B cell (primary cell): ENCODE results near the gene KLHL20. TPM values are rescaled to one million over a fixed set of nuclear protein-coding genes. Genes with fewer than 3 reads are reported as not detected.

Experiments
- ATAC-seq: fragments of 200-7000 bp; cut with Tn5 transposase; one replicate; pipeline ENCODE4 v1.10.0; 2021; ENCODE audit warnings: low read depth, mild to moderate bottlenecking, moderate number of reproducible peaks, moderate library complexity
- CTCF ChIA-PET: fragments of 350-600 bp; sonication (Branson Sonifier 250); formaldehyde crosslinking; loops from one replicate; lab custom pipeline; 2021; ENCODE audit warnings: antibody characterized with exemption, inconsistent platforms; lab: Charles Lee
- POLR2A ChIA-PET: fragments of 350-600 bp; sonication (Branson Sonifier 250); formaldehyde crosslinking; loops from one replicate; lab custom pipeline; 2021; ENCODE audit warnings: antibody characterized with exemption; lab: Charles Lee
- DNase-seq: peaks from one replicate; pipeline ENCODE4 v3.0.0; 2013
- H2AFZ ChIP-seq: 2 replicates; pipeline ENCODE4 v1.6.1; 2012; ENCODE audit warnings: mild to moderate bottlenecking, low read depth, low read length; ENCODE audit not compliant: insufficient read depth, poor library complexity, severe bottlenecking
- H3K27ac ChIP-seq, 2 donors: 1 replicate in 1 of 2; 2 replicates in 1 of 2; pipeline ENCODE4 v1.5.1; 2012 to 2013; ENCODE audit warnings: low read length in 2 of 2, mild to moderate bottlenecking in 2 of 2, moderate library complexity in 1 of 2
- H3K27me3 ChIP-seq, 4 experiments: fragments of 200-600 bp in 1 of 4; sonication (generic) in 1 of 4; replicated peaks in 1 of 4; 1 replicate in 2 of 4; 2 replicates in 2 of 4; pipeline versions ENCODE4 v1.6.1 to v1.7.0; 2013 to 2016; ENCODE audit warnings: low read length in 3 of 4, mild to moderate bottlenecking in 2 of 4, mixed read lengths in 1 of 4, moderate library complexity in 1 of 4; ENCODE audit not compliant: insufficient read depth in 4 of 4, control insufficient read depth in 3 of 4; ENCODE audit errors: control extremely low read depth in 1 of 4
- H3K36me3 ChIP-seq, 2 experiments: replicated peaks in 1 of 2; 1 replicate in 1 of 2; 2 replicates in 1 of 2; pipeline versions ENCODE4 v1.6.1 to v1.7.1; 2013; ENCODE audit warnings: low read length in 1 of 2; ENCODE audit not compliant: insufficient read depth in 2 of 2, control insufficient read depth in 1 of 2; ENCODE audit errors: control extremely low read depth in 1 of 2, extremely low read depth in 1 of 2
- H3K4me1 ChIP-seq, 2 donors: fragments of 200-600 bp in 1 of 2; sonication (generic) in 1 of 2; 1 replicate in 1 of 2; 2 replicates in 1 of 2; pipeline versions ENCODE4 v1.5.1 to v1.6.1; 2013 to 2017; ENCODE audit warnings: low read length in 2 of 2; ENCODE audit not compliant: control insufficient read depth in 2 of 2, insufficient read depth in 2 of 2
- H3K4me2 ChIP-seq: replicated peaks from 2 replicates; pipeline ENCODE3; 2012; ENCODE audit warnings: mild to moderate bottlenecking, low read depth, low read length; ENCODE audit not compliant: poor library complexity, severe bottlenecking
- H3K4me3 ChIP-seq, 5 experiments: fragments of 200-600 bp in 1 of 5; sonication (generic) in 1 of 5; 1 replicate in 3 of 5; 2 replicates in 2 of 5; pipeline versions ENCODE4 v1.5.1 to v1.7.0; 2011 to 2016; ENCODE audit warnings: low read length in 4 of 5, mild to moderate bottlenecking in 4 of 5, low read depth in 2 of 5, control low read depth in 1 of 5, moderate library complexity in 1 of 5; ENCODE audit not compliant: insufficient read depth in 1 of 5; ENCODE audit errors: control extremely low read depth in 1 of 5, extremely low read depth in 1 of 5
- H3K79me2 ChIP-seq: fragments of 200-600 bp; sonication (generic); one replicate; pipeline ENCODE4 v1.6.0; 2016; ENCODE audit warnings: low read length; ENCODE audit not compliant: control insufficient read depth, insufficient read depth
- H3K9ac ChIP-seq: fragments of 200-600 bp; sonication (generic); 2 replicates; pipeline ENCODE4 v1.6.1; 2017; ENCODE audit warnings: mild to moderate bottlenecking, low read length, moderate library complexity
- H3K9me3 ChIP-seq, 3 donors: one replicate each; pipeline versions ENCODE4 v1.6.1 to v1.7.1; 2013; ENCODE audit warnings: low read length in 2 of 3; ENCODE audit not compliant: control insufficient read depth in 2 of 3, insufficient read depth in 1 of 3; ENCODE audit errors: control extremely low read depth in 1 of 3
- H4K20me1 ChIP-seq: 2 replicates; pipeline ENCODE4 v1.6.0; 2012; ENCODE audit warnings: mild to moderate bottlenecking, low read length; ENCODE audit not compliant: insufficient read depth, control insufficient read depth, poor library complexity, severe bottlenecking
- H3K27ac Mint-ChIP-seq: one replicate; pipeline ENCODE4 v1.8.0; 2021; ENCODE audit warnings: mixed read lengths
- H3K27me3 Mint-ChIP-seq: one replicate; pipeline ENCODE4 v1.8.0; 2021; ENCODE audit warnings: mixed read lengths
- H3K4me1 Mint-ChIP-seq: one replicate; pipeline ENCODE4 v1.8.0; 2021; ENCODE audit warnings: mixed read lengths
- H3K4me3 Mint-ChIP-seq: one replicate; pipeline ENCODE4 v1.8.0; 2021; ENCODE audit warnings: mixed read lengths
- H3K9me3 Mint-ChIP-seq: one replicate; pipeline ENCODE4 v1.8.0; 2022; ENCODE audit warnings: mixed read lengths; ENCODE audit not compliant: insufficient read depth
- EZH2 ChIP-seq: IDR thresholded peaks from 2 replicates; pipeline ENCODE4 v1.6.1; 2012; ENCODE audit warnings: borderline replicate concordance, low read depth, mild to moderate bottlenecking, moderate library complexity, low read length; ENCODE audit not compliant: insufficient read depth, poor library complexity, severe bottlenecking
- WGBS: methylation state at CpG from one replicate; pipeline ENCODE4 v1.1.5; 2013; ENCODE audit warnings: missing lambda C conversion rate; ENCODE audit not compliant: insufficient coverage; 5-methylcytosine and 5-hydroxymethylcytosine counted together
- intact Hi-C: fragments of 100-400 bp; cut with micrococcal nuclease; formaldehyde crosslinking; loops from one replicate; pipeline ENCODE4 v1.10.0; 2022
- polyA plus RNA-seq: library from polyadenylated mRNA; depleted of rRNA; stranded (reverse); fragments of >200 nt; gene quantifications from 2 replicates; pipeline ENCODE4 v1.2.3, GENCODE V29; 2012
- total RNA-seq, 2 donors: library from RNA; stranded (reverse); fragments of 120-200 nt in 1 of 2; gene quantifications; 1 replicate in 1 of 2; 2 replicates in 1 of 2; pipeline versions ENCODE4 v1.2.3 to v1.2.4, GENCODE V29; 2013 to 2022
- TF ChIP-seq, protein P1 (sequence below): fragments of 200-600 bp; IDR thresholded peaks from one replicate; pipeline ENCODE4 v1.8.0; 2022; ENCODE audit warnings: antibody characterized with exemption, mild to moderate bottlenecking

KLHL20 gene
- total and polyA plus RNA-seq, 2 donors (not counting 1 experiment from before 2014, with no cell fraction given): 8.9 to 32.2 TPM

DNA sequence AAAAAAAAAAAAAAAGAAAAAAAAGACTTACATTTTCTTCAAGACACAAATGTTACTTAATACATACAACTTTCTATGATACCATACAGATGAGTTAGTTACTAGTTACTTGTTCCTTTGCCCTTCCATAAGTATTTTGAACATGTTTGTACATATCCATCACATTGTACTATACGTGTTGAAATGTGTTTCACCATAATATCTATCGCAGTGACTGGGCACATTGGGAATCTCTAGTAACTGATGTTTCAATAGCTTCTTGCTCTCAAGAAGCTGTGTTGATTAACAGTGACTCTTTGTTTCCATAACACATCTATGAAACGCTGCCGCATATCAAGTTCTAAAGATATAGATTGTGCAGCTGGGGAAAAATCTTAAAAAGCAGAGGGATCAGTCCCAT is 42.9 kb downstream of the KLHL20 start:
- ChIA-PET CTCF (interaction anchor here (0.7 kb wide), 1 partner anchor 989 kb away, joined by 3 read pairs; no protein-coding TSS in a partner anchor), POLR2A (no interaction called here)
- H3K4me2 ChIP-seq: no peak overlapping the region
- no peaks in the 10 kb centered on the region for H3K4me1 ChIP-seq
- no peak overlapping the region for H3K4me3 ChIP-seq
- peaks cover 6 to 65% of the 10 kb centered on the region in 2 experiments for H3K36me3 ChIP-seq
- no peak for TF ChIP-seq EZH2
- TF ChIP-seq, protein P1, sequence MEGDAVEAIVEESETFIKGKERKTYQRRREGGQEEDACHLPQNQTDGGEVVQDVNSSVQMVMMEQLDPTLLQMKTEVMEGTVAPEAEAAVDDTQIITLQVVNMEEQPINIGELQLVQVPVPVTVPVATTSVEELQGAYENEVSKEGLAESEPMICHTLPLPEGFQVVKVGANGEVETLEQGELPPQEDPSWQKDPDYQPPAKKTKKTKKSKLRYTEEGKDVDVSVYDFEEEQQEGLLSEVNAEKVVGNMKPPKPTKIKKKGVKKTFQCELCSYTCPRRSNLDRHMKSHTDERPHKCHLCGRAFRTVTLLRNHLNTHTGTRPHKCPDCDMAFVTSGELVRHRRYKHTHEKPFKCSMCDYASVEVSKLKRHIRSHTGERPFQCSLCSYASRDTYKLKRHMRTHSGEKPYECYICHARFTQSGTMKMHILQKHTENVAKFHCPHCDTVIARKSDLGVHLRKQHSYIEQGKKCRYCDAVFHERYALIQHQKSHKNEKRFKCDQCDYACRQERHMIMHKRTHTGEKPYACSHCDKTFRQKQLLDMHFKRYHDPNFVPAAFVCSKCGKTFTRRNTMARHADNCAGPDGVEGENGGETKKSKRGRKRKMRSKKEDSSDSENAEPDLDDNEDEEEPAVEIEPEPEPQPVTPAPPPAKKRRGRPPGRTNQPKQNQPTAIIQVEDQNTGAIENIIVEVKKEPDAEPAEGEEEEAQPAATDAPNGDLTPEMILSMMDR: no peak
- H3K4me1 Mint-ChIP-seq: no peaks in the 10 kb centered on the region
- H3K27me3 Mint-ChIP-seq: no peaks in the 10 kb centered on the region
- H3K9me3 ChIP-seq: peaks cover under 1 to 4% (median 1%) of the 10 kb centered on the region in 3 donors
- DNase-seq: no peak
- intact Hi-C loops: no loop called here
- no peak overlapping the region for H3K9ac ChIP-seq
- no peak overlapping the region for H3K27ac ChIP-seq
- no peak overlapping the region for H3K27ac Mint-ChIP-seq
- H3K79me2 ChIP-seq: no peaks in the 10 kb centered on the region
- no peak overlapping the region for H2AFZ ChIP-seq
- no peaks in the 10 kb centered on the region for H4K20me1 ChIP-seq
- no peaks in the 10 kb centered on the region for H3K27me3 ChIP-seq
- no peak overlapping the region for H3K4me3 Mint-ChIP-seq
- ATAC-seq: no peak
- WGBS: no CpG with 5 or more reads among the region's 4 CpGs
- H3K9me3 Mint-ChIP-seq: peaks cover 2% of the 10 kb centered on the region

DNA sequence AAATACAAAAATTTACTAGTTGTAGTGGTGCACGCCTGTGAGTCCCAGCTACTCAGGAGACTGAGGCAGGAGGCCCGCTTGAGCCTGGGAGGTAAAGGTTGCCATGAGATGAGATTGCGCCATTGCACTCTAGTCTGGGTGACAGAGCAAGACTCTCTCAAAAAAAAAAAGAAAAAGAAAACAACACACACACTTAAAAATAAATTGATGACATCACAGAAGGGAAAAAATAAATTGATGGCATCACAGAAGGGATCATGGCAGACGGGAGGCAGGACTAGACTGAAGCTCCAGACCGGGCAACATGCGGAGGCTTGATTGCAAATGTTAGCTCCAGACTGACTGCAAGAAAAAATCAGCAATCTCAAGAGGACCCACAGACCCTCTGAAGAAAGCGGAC is 43.3 kb downstream of the KLHL20 start:
- DNase-seq (no peak), ATAC-seq (no peak)
- intact Hi-C loops: no loop called here
- Mint-ChIP-seq H3K27ac (no peak overlapping the region), H3K27me3 (no peaks in the 10 kb centered on the region), H3K4me1 (no peaks in the 10 kb centered on the region), H3K4me3 (no peak overlapping the region), H3K9me3 (peaks cover 2% of the 10 kb centered on the region)
- H3K4me2 ChIP-seq: no peak overlapping the region
- 100% methylated on average over 3 of the region's 7 CpGs for WGBS
- peaks cover 1 to 4% (median 3%) of the 10 kb centered on the region in 3 donors for H3K9me3 ChIP-seq
- no peak overlapping the region for H3K27ac ChIP-seq
- ChIA-PET CTCF (interaction anchor here (0.7 kb wide), 1 partner anchor 988 kb away, joined by 3 read pairs; no protein-coding TSS in a partner anchor), POLR2A (no interaction called here)
- H3K4me3 ChIP-seq: no peak overlapping the region
- no peaks in the 10 kb centered on the region for H4K20me1 ChIP-seq
- H3K36me3 ChIP-seq: peaks cover 5 to 60% of the 10 kb centered on the region in 2 experiments
- no peaks in the 10 kb centered on the region for H3K27me3 ChIP-seq
- no peaks in the 10 kb centered on the region for H3K79me2 ChIP-seq
- TF ChIP-seq, protein P1: no peak
- no peak for TF ChIP-seq EZH2
- H3K4me1 ChIP-seq: no peaks in the 10 kb centered on the region
- H2AFZ ChIP-seq: no peak overlapping the region
- H3K9ac ChIP-seq: no peak overlapping the region
